Loucy (cell line): ENCODE measurements around the gene HSPE1.

Experiments used
- H2AFZ ChIP-seq: fragments of 200-600 bp; sonication (generic); 2 replicates; pipeline ENCODE4 v1.6.0; 2016; ENCODE audit warnings: antibody characterized with exemption, mild to moderate bottlenecking, low read length, moderate library complexity
- H3F3A ChIP-seq: fragments of 200-600 bp; 2 replicates; pipeline ENCODE4 v1.6.0; 2016; ENCODE audit warnings: antibody characterized with exemption, low read depth, mild to moderate bottlenecking
- H3K27me3 ChIP-seq: fragments of 200-600 bp; sonication (generic); 2 replicates; pipeline ENCODE4 v1.6.1; 2014; ENCODE audit warnings: low read length, mild to moderate bottlenecking; ENCODE audit not compliant: insufficient read depth, poor library complexity, severe bottlenecking
- H3K36me3 ChIP-seq: fragments of 200-600 bp; sonication (generic); 2 replicates; pipeline ENCODE4 v1.6.1; 2016; ENCODE audit warnings: low read length; ENCODE audit not compliant: insufficient read depth
- H3K4me1 ChIP-seq: fragments of 200-600 bp; sonication (generic); 2 replicates; pipeline ENCODE4 v1.5.1; 2014; ENCODE audit warnings: low read length, mild to moderate bottlenecking; ENCODE audit not compliant: insufficient read depth, poor library complexity, severe bottlenecking
- H3K4me2 ChIP-seq: fragments of 200-600 bp; sonication (generic); 2 replicates; pipeline ENCODE4 v1.6.0; 2014; ENCODE audit warnings: antibody characterized with exemption, low read length, low read depth, mild to moderate bottlenecking; ENCODE audit not compliant: poor library complexity, severe bottlenecking
- H3K4me3 ChIP-seq: fragments of 200-600 bp; sonication (generic); 2 replicates; pipeline ENCODE4 v1.5.1; 2014; ENCODE audit warnings: low read length, mild to moderate bottlenecking, mixed read lengths; ENCODE audit not compliant: poor library complexity, severe bottlenecking
- H3K79me2 ChIP-seq: fragments of 200-600 bp; sonication (generic); 2 replicates; pipeline ENCODE4 v1.6.1; 2014; ENCODE audit warnings: low read length; ENCODE audit not compliant: insufficient read depth
- H3K9ac ChIP-seq: fragments of 200-600 bp; sonication (generic); 2 replicates; pipeline ENCODE4 v1.6.0; 2014; ENCODE audit warnings: mild to moderate bottlenecking, low read depth, low read length, moderate library complexity; ENCODE audit not compliant: poor library complexity, severe bottlenecking
- H3K9me2 ChIP-seq: fragments of 200-600 bp; sonication (generic); replicated peaks from 2 replicates; pipeline ENCODE4 v1.6.1; 2016; ENCODE audit warnings: low read depth, low read length, mixed read lengths
- H3K9me3 ChIP-seq: fragments of 200-600 bp; sonication (generic); 2 replicates; pipeline ENCODE4 v1.6.1; 2014; ENCODE audit warnings: mild to moderate bottlenecking, antibody characterized with exemption, low read length, low read depth; ENCODE audit not compliant: insufficient read depth
- H4K20me1 ChIP-seq: fragments of 200-600 bp; sonication (generic); 2 replicates; pipeline ENCODE4 v1.6.0; 2014; ENCODE audit warnings: antibody characterized with exemption, low read length, mild to moderate bottlenecking; ENCODE audit not compliant: insufficient read depth, poor library complexity, severe bottlenecking
- EZH2phosphoT487 ChIP-seq: fragments of 200-600 bp; IDR thresholded peaks from 2 replicates; pipeline ENCODE4 v1.6.1; 2018; ENCODE audit warnings: antibody characterized with exemption, mild to moderate bottlenecking, moderate library complexity, borderline replicate concordance
- TF ChIP-seq, protein P1 (sequence below): fragments of 200-600 bp; sonication (generic); conservative IDR thresholded peaks from 2 replicates; pipeline ENCODE4 v1.5.1; 2014; ENCODE audit warnings: mild to moderate bottlenecking, antibody characterized with exemption, low read length

The HSPE1 gene

DNA sequence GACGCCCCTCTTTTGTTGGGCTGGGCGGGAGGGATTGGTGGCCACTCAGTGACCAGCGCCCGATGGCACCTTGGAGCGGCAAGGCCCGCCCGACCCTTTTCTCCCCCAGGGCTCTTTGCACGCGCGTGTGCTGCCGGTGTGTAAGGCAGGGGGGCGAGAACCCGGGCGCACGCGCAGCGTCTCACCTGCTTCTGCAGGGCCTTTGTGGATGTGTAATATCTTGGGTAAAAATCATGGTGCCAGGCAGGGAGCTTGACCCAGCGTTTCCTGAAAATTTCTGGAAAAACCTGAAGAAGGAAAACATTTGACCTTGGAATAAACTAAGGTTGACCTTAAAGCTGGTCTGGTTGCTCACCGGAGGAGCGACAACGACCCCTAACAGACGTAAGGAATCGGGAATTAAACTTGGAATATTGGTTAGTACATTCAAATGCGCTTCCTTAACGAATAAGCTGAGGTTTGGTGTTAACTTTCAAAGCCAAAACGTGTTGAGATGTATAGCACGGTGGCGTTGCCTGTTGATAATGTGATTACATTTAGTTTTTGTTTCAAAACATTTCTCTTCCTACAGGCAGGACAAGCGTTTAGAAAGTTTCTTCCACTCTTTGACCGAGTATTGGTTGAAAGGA lies 438 bp downstream of the HSPE1 start:
- Histone ChIP-seq H3K4me1 (peaks cover 42% of the 10 kb centered on the region), H2AFZ (peak overlapping the region; percentile 28), H3K9ac (peak overlapping the region; percentile 89), H3K27me3 (no peaks in the 10 kb centered on the region), H3K9me3 (no peaks in the 10 kb centered on the region), H3K79me2 (peaks cover 90% of the 10 kb centered on the region), H3K4me2 (peak overlapping the region; percentile 99), H4K20me1 (peaks cover 67% of the 10 kb centered on the region), H3F3A (no peaks in the 10 kb centered on the region), H3K9me2 (no peaks in the 10 kb centered on the region), H3K36me3 (peaks cover 36% of the 10 kb centered on the region), H3K4me3 (peak overlapping the region; percentile 91)
- TF ChIP-seq, protein P1, sequence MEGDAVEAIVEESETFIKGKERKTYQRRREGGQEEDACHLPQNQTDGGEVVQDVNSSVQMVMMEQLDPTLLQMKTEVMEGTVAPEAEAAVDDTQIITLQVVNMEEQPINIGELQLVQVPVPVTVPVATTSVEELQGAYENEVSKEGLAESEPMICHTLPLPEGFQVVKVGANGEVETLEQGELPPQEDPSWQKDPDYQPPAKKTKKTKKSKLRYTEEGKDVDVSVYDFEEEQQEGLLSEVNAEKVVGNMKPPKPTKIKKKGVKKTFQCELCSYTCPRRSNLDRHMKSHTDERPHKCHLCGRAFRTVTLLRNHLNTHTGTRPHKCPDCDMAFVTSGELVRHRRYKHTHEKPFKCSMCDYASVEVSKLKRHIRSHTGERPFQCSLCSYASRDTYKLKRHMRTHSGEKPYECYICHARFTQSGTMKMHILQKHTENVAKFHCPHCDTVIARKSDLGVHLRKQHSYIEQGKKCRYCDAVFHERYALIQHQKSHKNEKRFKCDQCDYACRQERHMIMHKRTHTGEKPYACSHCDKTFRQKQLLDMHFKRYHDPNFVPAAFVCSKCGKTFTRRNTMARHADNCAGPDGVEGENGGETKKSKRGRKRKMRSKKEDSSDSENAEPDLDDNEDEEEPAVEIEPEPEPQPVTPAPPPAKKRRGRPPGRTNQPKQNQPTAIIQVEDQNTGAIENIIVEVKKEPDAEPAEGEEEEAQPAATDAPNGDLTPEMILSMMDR = no peak
- no peak for TF ChIP-seq EZH2phosphoT487

DNA sequence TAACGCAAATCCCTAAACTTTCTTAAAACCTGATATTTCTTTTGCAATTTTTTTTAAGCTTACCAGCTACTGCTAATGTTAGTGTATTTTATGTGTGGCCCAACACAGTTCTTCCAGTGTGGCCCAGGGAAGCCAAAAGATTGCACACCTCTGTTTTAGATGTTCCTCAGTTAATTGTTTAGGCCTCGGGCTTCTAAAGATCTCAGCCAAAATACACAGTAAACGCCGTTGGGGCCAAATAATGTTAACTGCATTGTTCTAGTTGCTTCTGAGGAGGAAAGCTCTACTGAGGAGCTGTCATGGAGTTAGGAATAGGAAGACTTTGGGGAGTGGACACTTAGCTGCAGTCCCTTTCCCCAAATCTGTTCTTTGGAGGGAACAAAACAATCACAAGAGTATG lies 2.0 kb downstream of the HSPE1 start:
- no peaks in the 10 kb centered on the region for H3K9me3 ChIP-seq
- peak overlapping the region; percentile 99 for H3K4me2 ChIP-seq
- peak overlapping the region; percentile 91 for H3K4me3 ChIP-seq
- no peak overlapping the region for H2AFZ ChIP-seq
- H3K36me3 ChIP-seq = peaks cover 20% of the 10 kb centered on the region
- H3K79me2 ChIP-seq = peaks cover 80% of the 10 kb centered on the region
- no peaks in the 10 kb centered on the region for H3K9me2 ChIP-seq
- H4K20me1 ChIP-seq = peaks cover 51% of the 10 kb centered on the region
- peak overlapping the region; percentile 89 for H3K9ac ChIP-seq
- no peaks in the 10 kb centered on the region; the same call in 1 of the 2 replicates for H3F3A ChIP-seq
- no peaks in the 10 kb centered on the region for H3K27me3 ChIP-seq
- no peak for TF ChIP-seq EZH2phosphoT487
- TF ChIP-seq, protein P1 = no peak
- peaks cover 26% of the 10 kb centered on the region for H3K4me1 ChIP-seq

DNA sequence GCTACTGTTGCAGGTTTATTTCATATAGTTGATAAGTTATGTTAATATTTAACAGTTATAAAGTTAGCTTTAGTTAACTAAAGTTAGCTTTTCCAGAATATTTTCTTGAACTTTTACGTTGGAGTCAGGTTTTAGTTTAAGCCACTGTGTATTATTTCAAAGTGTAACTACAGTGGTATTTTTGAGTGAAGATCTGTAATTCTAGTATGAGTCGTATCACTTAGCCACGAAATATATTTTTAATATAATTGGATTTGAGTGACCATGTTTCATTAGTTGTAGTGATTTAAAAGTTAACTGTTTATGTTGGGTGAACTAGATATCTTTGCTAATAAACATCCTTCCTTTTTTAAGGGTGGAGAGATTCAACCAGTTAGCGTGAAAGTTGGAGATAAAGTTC lies 2.5 kb downstream of the HSPE1 start:
- TF ChIP-seq, protein P1 = no peak
- TF ChIP-seq EZH2phosphoT487 = no peak
- no peaks in the 10 kb centered on the region for H3K27me3 ChIP-seq
- peak overlapping the region; percentile 91 for H3K4me3 ChIP-seq
- no peak overlapping the region for H2AFZ ChIP-seq
- peaks cover 16% of the 10 kb centered on the region for H3K36me3 ChIP-seq
- no peaks in the 10 kb centered on the region for H3K9me2 ChIP-seq
- H3K4me2 ChIP-seq = peak overlapping the region; percentile 99
- no peaks in the 10 kb centered on the region for H3K9me3 ChIP-seq
- no peaks in the 10 kb centered on the region; the same call in 1 of the 2 replicates for H3F3A ChIP-seq
- peak overlapping the region; percentile 89 for H3K9ac ChIP-seq
- peaks cover 21% of the 10 kb centered on the region for H3K4me1 ChIP-seq
- H4K20me1 ChIP-seq = peaks cover 46% of the 10 kb centered on the region
- peaks cover 75% of the 10 kb centered on the region for H3K79me2 ChIP-seq
